NCI-H446 (cell line): ENCODE data around the gene EPHB6.

Experiments used
- DNase-seq, 2 experiments: peaks; one replicate each; lab custom pipeline; 2025; lab: John Stamatoyannopoulos, UW

EPHB6 gene

DNA sequence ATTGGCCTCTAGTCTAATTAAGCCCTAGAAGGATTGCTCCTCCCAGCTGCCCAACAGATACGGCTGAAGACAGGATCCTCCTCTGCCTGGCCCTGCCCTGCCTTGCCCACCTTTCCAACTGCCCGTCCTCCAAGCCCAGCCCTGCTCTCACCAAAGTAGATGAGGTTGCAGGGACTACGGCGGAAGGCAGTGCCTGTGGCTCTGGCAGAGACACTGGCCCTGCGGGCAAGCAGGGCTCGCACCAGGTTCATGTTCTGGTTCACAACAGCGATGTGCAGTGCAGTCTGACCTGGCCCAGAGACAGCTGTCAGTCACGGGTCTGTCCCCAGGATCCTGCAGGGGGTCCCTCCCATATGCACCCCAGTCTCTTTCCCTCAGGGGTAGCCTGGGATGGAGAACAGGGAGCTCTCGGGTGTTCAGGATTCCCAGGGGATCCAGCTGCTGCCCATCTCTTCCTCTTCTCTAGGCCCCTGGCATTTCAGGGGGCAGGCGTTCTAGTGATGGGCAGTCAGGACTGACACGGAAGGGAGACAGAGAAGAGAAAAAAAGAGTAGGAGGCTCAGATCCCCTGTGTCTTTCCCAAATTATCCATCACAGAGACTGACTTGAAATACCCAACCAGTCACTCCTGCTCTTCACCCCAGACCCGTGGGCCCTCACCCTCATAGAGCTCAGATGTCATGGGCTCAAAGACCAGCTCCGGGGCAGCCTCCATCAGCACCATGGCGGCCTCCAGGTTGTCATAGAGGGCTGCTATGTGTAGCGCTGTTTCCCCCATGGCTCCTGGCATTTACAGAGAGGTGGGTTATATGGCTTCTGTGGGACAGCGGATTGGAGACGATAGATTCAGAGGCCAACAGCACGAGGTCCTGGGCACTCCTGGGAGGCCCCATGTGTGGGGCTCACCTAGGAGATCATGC lies 22.4 kb downstream of the EPHB6 start:
- DNase-seq: no peak

DNA sequence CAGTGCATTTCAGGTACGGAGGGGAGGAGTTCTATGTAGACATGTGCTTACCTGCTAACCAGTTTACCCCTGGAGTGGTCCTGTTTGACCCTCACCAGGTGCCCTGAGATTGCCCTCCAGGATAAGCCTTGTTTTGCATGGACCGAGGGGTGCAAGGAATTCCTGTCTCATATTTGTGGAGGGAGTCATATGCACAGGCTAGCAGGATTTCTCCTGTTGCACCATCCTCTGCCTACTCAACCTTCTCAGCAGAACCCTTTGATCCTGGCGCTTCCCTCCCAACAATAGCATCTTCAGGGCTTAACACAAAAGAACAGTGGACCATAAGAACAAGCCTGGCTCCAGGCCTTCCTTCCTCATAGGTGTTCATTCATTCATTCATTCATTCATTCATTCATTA lies 23.4 kb downstream of the EPHB6 start:
- no peak for DNase-seq

DNA sequence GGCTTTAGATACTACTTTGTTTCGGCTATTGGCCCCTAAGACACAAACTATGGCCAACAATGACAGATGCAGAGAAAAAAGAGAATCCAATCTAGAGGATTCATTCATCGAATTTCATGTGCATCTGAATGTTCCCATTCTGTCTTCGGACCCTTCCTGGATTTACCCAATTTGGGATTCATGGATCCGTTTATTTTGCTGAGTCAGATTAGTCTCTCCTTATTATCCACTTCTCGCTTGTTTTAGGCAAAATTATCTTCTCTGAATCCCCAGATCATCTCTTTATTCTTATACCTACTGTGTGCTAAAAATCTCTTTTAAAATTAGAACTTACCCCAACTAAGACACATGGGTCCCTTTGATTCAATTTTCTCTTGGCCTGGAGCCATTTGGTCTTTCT lies 24.2 kb downstream of the EPHB6 start:
- DNase-seq: no peak

DNA sequence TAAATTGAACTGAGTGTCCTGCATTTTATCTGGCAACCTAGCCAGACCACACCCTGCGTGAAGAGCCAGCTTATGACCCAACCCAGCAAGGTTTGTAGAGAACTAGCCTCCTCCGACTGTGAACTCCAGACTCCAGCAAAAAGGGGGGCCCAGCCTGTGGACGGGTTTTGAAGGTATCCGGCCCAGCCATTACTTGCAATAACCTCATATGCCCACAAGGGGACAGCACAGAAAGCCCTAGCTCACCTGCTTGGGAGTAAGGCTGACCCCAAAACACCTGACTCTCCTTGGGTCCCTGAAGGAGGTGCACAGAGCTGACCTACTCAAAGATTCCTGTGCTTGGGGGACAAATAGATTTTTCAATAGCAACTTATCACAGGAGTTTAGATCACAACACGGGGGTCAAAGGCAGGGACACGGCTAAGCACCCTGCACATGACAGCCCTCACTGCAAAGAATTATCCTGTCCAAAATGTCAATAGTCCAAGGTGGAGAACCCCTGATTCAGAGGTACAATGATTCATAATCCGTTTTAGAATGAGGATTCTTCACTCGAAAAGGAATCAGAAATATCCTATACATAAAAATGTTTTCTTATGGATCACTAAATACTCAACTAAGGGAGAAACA lies 26.1 kb downstream of the EPHB6 start:
- no peak for DNase-seq

DNA sequence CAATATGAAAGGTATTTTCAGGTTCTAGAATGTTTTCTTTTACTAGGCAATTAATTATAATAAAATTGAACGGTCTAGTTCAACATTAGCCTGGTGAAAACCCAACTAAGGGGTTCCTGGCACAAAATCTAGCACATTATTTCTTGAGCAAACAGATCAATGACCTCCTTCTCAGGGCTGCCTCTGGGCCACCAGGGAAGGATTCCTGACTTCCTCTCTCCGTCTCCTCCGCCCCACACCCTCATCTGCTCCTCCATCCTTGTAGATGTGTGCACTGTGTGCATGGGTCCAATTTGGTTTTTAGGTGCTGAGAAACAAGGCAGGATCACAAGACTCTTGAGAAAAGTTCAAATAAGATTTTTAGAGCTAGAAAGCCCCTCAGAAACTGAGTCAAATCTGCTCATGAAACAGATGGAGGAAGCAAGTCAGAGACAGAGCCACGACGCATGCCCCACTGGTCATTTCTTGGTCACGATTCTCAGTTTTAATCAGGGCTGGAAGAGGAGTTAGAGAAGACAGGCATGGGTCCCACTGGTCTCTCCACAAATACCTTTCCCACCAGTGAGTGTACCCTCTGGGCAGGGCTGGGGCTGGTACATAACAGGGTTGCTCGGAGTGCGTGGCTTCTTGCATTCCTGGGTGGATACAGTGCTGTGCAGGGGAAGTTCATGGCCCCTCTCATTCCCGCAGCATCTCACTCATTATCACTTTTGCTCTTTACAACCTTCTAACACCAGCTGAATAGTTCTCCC lies 26.9 kb downstream of the EPHB6 start:
- DNase-seq: no peak

DNA sequence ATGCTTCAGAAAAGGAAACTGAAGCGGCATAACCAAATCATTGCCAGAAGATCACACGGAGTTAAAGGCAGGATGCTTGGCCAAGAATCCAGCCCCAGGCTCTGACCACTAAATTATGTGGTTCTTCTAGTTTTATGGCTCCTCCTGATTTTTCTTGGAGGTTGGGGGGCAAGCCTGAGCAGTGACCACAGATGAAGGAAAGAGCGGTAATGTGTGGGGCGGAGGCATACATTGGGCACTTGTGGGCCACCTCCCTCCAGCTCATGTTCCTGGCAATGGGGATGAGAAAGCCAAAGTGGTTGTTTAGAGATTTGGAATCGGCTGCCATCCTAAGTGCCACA lies 27.4 kb downstream of the EPHB6 start:
- DNase-seq: no peak

DNA sequence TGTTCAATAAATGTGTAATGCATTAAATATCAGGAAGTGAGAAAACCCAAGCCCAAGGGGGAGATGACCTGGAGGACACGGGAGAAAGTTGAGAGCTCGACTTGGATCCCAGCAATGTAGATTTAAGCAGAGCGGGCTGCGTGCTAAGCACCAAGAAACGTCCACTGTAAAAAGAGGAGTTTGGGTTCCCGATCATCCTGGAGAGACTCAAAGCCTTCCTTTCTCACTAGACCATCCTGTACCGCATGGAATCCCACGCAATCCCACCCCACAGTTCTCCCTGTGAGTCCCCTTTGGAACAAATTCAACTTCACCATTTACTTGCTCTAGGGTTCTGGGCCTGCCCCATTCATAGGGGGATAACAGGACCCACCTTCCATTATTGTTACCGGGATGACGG lies 28.3 kb downstream of the EPHB6 start:
- DNase-seq: no peak

DNA sequence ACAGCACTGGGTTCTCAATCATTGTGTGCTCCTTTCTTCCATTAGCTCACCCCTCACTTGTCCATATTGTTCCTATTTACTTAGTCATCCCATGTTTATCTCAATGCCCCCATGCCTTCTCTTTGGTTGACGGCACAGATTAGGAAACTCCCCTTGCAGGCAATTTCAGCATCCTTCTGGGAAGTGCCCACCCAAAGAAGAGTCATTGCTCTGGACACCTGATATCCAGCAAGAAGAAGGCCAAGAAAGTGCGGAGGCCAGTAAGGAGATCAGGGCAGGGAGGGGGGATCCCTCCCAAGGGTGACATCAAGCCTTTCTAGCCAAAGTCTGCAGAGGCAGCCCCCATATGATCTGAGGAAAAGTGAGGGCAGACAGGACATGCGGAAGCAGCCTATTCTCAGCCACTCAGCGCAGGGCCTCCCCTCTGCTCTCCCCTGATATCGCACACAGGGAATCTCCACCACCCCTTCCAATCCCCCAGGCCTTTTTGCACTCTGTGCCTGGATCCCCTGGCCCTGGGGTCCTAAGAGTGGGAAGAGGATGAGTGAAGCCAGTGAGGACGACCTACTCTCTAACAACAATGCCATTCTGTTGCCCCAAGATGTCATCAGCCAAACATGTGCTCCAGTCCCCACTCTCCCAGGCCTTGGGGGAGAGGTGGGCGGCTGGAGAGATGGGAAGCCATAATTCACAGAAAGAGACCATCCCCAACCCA lies 28.9 kb downstream of the EPHB6 start:
- DNase-seq: no peak

DNA sequence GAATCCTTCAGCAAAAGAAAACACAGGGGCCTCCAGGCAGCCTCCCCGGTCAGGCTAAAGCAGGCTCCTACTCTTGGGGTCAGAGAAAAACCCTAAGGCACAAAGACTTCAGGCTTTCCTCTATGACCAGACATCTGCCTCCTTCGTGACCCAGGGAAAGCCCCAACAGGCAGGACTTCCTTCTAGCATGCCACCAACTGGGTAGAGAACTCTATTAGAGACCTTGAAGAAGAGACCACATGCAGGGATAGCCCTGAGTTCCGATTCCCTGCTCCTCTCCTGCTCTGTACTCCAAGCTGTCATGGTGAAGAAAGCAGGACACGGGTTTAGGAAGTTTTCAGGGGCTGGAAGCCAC lies 29.4 kb downstream of the EPHB6 start:
- no peak for DNase-seq

DNA sequence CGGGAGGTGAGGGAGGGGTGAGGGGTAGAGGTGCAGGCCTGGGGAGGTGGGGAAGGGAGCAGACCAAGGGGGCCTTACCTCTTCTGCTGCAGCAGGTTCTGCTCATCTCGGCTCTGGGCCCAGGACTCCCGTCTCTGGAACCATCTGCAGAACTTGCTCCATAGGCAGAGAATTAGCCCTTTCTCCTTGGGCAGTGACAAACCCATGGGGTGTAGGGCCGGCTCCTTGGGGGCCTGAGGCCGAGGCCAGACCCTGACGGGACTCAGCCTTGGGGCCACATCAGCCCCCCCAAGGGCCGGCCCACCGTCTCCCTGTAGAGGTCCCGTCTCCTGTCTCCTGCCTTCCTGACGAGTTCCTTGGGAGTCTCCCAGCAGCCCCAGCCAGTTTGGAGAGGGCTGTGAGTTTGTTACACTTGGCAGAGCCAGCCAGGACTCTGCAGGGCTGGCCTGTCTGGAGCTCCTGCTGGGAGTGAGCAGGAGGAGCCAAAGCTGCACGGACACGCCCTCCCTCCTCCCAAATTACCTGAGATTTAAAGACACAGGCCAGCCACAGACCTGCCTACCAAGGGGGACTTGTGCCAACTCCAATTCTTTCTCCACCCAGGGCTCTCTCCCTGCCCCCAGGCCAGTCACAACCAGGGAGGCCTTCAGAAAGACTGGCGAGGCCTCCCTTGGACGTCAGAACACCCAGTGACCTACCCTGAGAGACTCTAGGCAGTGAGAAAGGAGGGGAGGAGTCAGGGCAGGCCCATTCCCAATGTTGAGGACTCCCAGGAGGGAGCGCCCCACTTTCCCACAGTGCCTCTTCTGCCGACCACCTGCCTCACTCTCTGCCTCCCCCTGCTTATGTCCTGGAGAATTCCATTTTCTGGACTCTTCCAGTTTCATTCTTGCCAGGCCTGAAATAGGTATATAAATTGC lies 30.7 kb downstream of the EPHB6 start, which contains the start of gene TRPV6:
TSS of gene TRPV6 (minus strand) at position 435 of the 920 bp plus-strand sequence.
- no peak for DNase-seq

DNA sequence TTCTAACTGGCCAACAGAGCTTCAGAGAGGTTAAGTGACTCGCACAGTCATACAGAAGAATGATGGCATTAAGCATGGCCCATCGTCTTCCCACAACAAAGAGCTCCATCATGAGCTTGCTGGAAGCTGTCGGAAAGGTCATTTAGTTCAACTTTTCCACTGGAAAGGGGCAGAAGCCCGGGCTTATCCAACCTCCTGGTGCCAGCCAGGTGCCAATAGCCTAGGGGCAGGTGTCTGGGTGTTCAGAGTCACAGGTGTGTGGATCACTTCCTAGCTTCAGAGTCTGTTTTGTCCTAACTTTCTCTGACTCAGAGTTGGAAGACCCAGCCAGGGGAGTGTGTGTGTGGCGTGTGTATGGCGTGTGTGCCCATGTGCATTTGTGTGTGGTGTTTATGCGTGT lies 32.0 kb downstream of the EPHB6 start:
- no peak for DNase-seq

DNA sequence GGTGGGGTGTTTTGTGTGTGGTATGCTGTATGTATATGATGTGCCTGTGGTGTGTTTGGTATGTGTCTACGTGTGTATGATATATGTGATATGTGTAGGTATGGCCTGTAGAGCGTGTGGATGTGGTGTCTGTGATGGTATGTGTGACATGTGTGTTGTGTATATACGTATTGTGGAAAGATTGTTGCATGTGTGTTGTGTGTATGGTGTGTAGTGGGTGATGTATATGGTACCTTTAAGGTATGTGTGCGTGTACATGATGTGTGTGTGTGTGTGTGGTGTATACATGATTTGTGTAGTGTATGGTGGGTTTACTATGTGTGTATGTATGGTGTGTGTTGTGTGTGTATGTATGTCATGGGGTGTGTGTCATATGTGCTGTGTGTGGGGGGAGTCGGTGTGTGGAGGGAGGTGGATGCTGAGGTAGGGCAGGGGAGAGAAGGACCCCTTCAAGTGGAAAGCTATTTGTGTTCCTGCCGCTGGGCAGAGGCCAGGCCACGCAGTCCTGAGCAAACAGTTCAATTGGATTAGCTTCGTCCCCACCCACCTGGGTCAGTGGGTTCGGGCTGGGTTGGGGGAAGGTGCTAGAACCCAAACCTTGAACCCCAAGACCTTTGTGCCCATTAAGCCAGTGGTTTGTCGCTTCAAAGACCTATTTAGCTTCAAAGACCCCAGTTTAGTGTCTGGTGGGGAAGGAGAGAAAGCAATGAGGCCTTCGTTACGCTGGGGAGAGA lies 32.6 kb downstream of the EPHB6 start:
- no peak for DNase-seq

DNA sequence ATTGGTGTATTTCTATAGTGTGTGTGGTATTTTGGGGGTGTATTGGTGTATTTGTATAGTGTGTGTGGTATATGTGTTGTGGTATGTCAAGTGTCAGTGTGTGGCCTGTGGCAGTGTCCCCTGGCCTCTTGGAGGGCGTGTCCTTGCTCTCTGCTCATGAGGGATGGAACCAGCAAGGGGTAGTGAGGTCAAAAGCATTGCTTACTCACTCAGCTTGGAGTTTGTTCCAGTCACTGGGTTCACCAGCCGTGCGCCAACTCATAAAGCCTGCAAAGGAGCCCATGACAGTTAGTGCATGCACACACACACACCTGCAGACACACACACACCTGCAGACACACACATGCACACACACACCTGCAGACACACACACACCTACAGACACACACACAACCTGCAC lies 34.9 kb downstream of the EPHB6 start:
- DNase-seq: no peak

DNA sequence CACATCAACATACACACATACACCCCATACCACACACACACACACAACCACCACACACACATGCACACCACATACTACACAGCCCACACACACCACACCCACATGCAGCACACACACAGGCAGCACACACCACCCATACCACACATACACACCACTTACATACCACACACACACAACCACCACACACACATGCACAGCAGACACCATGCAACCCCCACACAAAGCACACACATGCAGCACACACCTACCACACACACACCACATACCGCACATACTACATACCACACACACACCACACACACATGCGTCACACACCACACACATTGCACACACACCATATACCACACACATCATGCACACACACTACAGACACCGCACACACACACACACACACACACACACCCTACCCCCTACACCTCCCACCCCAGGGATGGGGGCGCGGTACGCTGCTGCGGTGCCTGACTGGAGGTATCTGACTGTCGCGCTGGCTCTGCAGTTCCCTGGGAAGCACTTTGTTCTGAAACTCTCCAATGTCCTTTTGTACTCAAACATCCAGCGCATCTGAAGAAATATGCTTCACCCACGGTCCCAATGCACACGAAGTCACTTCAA lies 36.1 kb downstream of the EPHB6 start:
- no peak for DNase-seq

DNA sequence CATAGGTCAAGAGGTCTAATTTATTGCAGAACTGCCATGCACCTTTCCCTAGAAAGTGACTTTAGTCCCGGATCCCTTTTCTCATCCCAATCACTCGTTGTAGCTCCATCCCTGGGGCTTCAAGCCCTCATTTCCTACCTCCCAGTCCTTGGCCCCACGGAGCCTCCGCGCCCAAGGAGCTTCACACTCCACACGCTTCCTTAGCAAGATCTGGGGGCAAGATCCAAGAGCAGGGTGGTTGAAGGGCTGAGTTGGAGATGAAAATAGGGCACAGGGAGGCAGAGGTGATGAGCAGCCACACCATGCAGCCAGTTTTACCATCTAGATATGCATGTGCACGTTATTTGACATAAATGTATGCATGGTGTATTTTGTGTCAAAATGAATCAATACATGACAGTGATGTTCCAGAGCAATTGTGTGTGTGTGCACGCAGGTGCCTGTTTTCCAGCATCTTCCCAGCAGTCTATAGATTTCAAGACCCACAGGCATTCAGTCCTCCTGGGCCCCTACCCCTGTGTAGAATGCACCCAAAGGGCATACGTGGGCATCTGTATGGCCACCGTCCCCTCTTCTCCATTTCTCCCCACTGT lies 36.7 kb downstream of the EPHB6 start:
- DNase-seq: no peak

DNA sequence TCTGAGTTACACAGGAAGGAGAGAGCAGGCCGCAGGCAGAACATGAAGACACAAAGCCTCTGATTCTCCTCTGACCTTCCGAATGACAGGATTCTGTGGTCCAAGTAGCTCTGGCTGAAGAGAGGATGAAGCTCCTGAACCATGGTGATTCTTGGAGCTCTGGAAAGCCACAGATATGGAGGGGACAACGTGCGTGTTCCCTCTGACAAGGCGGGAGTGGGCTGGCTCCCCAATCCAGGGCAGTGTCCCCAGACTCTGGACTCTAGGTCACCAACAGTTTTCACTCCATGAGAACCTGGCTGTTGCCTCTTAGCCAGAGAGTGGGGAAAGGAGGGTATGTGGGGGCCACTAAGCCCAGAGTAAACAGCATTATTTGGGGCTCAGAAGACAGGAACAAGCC lies 38.1 kb downstream of the EPHB6 start:
- no peak for DNase-seq

DNA sequence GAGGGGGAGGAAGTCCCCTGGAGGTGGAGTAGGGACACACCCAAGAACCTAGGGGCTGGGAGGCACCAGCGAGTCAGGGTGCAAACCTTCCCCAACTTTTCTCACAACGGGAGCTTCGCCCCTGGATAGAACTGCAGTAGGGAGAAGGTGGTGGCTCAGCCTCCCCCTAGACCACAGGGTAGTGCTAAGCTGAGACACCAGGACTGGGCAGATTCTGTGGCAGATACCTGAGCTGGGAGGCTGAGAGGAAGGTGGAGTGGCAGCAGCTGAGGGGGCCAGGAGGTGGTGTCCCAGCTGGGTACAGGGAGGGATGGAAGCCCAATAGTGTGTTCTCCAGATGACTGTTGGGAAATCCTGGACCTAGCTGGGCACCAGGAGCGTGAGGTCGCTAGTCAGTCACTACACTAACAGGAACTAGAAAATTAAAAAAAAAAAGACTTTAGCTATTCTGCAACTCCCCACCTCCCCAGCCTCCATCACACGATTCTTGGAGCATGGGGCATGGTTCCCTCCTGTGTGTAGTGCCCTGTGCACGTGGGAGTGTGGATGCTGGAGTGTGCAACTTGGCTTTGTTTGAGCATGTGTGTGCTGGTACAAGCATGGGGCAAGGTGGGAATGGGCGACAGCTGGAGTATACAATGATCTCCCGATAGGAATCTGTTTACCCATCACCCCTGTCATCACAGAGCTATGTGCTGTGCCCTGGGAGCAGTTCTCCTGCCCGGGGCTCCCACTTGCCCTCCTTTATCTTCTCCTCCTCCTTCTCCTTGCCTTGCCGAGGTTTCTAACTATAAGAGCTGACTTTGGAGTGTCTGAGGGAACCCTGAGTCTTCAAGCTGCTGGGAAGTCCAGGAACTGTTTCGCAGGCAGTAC lies 39.5 kb downstream of the EPHB6 start:
- DNase-seq: no peak

DNA sequence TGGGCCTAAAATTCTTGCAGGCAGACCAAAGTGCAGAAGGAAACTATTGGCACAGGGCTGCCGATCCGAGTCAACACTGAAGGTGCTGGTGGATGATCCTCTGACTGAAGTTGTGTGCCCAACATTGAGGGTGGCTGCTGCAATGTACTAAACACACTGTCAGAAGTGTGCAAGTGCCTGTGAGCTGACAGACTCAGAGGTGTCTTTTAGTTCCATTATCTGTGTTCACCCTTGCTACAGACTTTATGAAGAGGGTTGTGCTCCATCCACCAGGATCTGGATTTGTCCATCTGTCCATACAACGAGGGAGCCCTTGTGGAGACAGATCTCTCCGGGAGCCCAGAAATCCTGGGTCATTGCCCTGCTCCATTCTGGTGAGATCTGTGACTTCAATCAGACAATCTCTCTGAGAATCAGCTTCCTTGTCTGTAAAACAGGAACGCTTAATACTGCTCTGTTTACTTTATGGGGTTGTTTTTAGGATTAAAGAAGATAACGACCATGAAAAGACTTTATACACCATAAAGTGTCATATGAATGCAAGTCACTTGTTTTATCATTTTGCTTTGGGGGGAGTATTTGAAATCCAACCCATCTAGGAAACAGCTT lies 40.2 kb downstream of the EPHB6 start:
- DNase-seq: no peak
